PFSK-1 (cell line): Measurements from ENCODE around the gene ADAM10.

Source experiments
- POLR2AphosphoS5 ChIP-seq: IDR thresholded peaks from 2 replicates; pipeline ENCODE4 v1.6.1; 2012; ENCODE audit warnings: low read depth, mild to moderate bottlenecking, control low read depth, low read length, moderate library complexity
- REST ChIP-seq, 2 experiments: IDR thresholded peaks; 2 replicates each; pipeline versions ENCODE4 v1.6.1 to v1.8.0; 2011 to 2012; ENCODE audit warnings: low read depth in 2 of 2, low read length in 2 of 2, control low read depth in 1 of 2, inconsistent platforms in 1 of 2, mild to moderate bottlenecking in 1 of 2, moderate library complexity in 1 of 2; ENCODE audit not compliant: insufficient read depth in 1 of 2
- TAF1 ChIP-seq: IDR thresholded peaks from 2 replicates; pipeline ENCODE4 v1.6.1; 2012; ENCODE audit warnings: low read length, control low read depth, borderline replicate concordance; ENCODE audit not compliant: insufficient read depth

GRCh38 chr15:58669108-58669507 is 80.4 kb downstream of the ADAM10 start:
- no peak for TF ChIP-seq POLR2AphosphoS5
- TF ChIP-seq TAF1, result no peak
- no peak for TF ChIP-seq REST (IDR thresholded peaks at IDR 0.05; ENCODE audit: insufficient read depth in 1 of 2, low read depth in 2 of 2, low read length in 2 of 2)
